ENCODE data around the gene SMIM35. TPM values are rescaled to one million over a fixed set of nuclear protein-coding genes. Genes with fewer than 3 reads are reported as not detected.

The SMIM35 gene
- total RNA-seq, 4 donors from 2014 or later: 0.47 TPM; not detected in 3

DNA sequence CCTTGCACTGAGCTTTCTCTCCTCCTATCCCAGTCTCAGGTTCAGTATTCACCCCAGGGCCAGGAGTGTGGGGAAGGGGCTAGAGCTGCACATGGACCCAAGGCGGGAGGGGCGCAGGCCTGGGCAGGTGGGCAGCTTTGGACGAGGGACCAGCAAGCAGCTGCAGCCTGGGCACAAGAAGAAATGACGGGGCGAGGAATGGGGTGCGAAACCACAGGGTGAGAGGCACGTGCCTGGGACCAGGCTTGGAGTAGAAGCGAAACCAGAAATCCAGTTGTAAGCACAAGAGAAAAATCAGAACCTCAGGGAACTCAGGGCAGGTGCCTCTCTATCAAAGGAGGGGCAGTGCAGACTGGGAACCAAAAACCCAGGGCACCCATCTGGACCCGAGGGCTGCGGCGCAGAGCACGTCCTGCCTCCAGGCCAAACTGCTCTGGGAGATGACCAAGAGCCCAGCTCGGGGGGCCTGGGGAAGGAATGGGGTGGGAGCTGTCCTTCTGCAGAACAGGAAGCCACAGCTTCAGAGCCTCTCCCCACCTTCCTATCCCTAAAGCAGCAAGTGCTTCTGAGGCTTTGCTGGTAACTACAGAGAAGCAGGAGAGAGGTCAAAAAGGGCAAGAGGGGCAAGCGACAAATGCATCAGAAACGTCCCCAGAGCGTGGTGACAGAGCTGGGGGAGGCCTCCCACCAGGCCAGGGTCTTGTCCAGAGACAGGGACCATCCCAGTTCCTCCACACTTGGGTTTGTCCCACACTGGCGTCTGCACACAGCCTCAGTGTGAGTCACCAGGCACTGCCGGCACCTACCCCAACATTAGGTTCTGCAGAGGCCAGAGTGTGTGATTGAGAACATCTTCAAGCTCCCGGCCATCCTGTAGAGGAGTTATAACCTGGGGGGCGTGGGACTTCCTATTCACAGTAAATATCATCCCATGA is 28.2 kb downstream of the SMIM35 start:
- ATAC-seq (ENCODE audit: low FRiP score) (no peak), DNase-seq (ENCODE audit: low spot score) (no peak)
- TF ChIP-seq, protein P1, sequence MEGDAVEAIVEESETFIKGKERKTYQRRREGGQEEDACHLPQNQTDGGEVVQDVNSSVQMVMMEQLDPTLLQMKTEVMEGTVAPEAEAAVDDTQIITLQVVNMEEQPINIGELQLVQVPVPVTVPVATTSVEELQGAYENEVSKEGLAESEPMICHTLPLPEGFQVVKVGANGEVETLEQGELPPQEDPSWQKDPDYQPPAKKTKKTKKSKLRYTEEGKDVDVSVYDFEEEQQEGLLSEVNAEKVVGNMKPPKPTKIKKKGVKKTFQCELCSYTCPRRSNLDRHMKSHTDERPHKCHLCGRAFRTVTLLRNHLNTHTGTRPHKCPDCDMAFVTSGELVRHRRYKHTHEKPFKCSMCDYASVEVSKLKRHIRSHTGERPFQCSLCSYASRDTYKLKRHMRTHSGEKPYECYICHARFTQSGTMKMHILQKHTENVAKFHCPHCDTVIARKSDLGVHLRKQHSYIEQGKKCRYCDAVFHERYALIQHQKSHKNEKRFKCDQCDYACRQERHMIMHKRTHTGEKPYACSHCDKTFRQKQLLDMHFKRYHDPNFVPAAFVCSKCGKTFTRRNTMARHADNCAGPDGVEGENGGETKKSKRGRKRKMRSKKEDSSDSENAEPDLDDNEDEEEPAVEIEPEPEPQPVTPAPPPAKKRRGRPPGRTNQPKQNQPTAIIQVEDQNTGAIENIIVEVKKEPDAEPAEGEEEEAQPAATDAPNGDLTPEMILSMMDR (IDR thresholded peaks at IDR 0.05): no peak

DNA sequence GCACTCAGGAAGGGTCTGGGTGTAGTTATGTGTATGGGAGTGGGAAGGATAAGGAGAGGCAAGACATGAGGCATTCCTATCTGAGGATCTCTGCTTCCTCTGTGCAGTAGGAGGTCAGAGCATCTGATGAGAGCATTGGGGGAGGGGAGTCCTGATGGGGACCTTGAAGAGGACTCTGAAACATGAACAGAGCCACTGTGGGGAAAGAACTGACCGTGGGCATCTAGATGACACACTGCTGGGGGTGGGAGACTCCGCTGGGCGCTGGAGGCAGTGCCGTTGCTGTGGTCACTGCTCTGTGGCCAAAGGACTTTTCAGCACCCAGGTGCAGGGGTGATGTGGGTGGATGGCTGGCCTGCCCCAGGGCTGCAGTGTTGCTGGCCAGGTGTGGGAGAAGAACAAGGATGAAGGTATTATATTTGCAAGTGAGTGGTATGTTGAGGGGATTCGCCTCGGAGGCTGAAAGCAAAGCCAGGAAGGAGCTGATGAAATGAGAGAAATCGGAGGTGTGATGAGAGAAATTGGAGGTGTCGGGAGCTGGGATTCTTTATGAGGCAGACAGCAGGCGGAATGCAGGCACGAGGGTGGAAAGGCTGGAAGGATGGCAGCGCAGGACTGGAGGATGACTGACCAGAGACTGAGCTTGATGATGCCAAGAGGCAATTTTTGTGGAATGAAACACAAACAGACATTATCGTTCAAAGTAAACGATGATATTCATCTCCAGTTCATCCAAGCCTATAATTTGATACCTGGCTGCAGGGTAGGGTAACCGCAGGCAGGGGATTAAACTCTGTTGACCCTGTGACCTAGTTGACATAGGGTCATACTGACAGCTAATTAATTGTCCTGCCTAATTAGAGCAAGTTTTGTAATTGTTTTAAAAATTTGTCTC is 29.3 kb downstream of the SMIM35 start:
- no peak for DNase-seq (ENCODE audit: low spot score)
- TF ChIP-seq, protein P1 (IDR thresholded peaks at IDR 0.05): no peak
- no peak for ATAC-seq (ENCODE audit: low FRiP score)

DNA sequence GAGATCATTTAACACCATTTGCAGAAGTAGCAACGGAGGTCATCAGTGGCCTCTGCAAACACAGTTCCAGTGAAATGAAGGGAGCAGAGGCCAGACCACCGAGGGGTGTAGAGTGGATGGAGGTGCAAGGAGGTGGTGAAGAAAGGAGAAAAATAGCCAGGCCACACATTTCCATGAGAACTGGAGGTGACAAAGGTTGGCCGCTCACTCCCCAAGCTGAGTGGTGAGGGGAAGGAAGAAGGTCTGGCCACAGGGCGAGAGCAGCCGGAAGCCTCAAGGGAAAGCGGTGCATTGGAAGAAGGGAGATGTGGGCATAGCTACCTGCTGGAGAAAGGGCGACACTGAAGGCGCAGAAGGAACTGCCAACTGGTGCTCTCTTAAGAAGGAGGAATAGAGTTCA is 30.0 kb downstream of the SMIM35 start:
- no peak for DNase-seq (ENCODE audit: low spot score)
- TF ChIP-seq, protein P1 (IDR thresholded peaks at IDR 0.05): no peak
- no peak for ATAC-seq (ENCODE audit: low FRiP score)

DNA sequence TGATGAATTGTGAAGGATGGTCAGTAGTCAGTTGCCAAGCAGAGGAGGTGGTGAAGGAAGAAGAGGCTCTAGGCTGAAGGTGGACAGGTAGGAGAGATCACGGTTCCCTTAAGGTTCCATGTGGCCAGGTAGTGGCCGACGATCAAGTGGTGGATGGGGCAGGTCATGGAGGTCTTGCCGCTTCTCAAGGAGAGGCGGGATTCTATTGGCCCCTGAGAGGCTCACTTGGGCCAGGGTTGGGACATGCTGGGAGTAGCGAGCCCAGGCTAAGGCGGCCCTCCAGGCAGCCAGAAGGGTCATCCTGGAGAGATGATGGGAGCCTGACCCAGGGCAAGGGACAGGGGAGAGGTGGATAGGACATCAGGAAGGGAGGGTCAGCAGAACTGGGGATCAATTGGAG is 30.8 kb downstream of the SMIM35 start:
- DNase-seq (ENCODE audit: low spot score) (no peak), ATAC-seq (ENCODE audit: low FRiP score) (no peak)
- TF ChIP-seq, protein P1 (IDR thresholded peaks at IDR 0.05): no peak

DNA sequence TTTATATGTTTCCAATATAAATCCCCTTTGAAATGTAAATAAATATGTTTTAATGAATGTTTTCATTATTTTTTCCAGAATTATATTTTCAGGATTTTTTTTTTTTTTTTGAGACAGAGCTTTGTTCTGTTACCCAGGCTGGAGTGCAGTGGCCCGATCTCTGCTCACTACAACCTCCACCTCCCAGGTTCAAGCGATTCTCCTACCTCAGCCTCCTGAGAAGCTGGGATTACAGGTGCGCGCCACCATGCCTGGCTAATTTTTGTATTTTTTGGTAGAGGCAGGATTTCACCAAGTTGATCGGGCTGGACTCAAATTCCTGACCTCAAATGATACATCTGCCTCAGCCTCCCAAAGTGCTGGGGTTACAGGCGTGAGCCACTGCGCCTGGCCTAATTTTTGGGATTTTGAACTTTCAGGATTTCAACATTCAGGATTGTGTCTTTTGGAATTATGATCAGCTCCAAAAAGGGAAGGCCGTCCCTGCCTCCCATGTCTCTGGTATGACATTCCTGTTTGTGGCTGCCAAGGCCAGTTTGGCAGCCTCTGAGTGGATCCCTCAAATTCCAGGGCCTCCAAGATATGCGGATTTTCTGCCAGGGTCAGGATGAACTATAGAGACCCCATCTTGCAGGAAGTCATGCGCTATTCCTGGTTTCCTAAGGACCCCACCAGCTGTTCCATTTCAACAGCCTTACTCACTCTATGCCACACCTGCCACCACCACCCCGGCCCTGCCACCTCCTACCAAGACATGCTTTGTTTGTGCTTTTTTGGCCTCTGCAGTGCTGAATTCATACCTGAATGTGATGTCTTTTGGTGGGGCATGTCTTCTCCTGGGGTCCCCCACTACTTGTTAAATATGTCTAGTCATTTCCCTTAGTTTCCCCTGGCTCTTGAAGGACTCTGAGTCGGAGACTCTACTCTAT is 31.8 kb downstream of the SMIM35 start:
- DNase-seq (ENCODE audit: low spot score) (no peak), ATAC-seq (ENCODE audit: low FRiP score) (no peak)
- TF ChIP-seq, protein P1 (IDR thresholded peaks at IDR 0.05): no peak

DNA sequence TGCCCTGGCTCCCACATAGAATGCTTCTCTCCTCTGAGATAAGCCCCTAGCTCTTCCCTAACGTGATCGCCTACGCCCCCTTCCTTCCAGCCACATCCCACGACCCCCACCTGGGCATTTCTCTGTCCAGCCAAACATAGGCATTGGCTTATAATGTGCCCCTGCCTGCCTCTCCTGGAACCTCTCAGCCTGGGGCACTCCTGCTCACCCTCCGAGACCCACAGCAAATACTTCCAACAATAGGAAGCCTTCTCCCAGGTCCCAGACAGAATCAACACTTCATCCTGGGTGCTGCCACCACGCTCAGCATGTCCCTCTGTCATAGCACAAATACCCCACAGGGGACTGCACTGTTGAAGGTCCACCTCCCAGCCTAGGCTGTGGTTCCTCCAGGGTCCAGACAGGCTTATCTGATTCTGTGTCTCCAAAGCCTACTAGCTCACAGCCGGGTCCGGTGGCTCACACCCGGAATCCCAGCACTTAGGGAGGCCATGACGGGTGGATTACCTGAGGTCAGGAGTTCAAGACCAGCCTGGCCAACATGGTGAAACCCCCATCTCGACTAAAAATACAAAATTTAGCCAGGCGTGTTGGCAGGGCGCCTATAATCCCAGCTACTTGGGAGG is 34.1 kb downstream of the SMIM35 start:
- DNase-seq (ENCODE audit: low spot score) (no peak), ATAC-seq (ENCODE audit: low FRiP score) (no peak)
- TF ChIP-seq, protein P1 (IDR thresholded peaks at IDR 0.05): no peak

Measured in omental fat pad (tissue), 4 donors.